MCF 10A (cell line): ENCODE results near the gene SNX11. TPM values are rescaled to one million over a fixed set of nuclear protein-coding genes. Genes with fewer than 3 reads are reported as not detected.
"Not testable (repeated sequence)": the region's sequence is repeated elsewhere in the genome, so short reads cannot be mapped to it uniquely, and the experiment has no call there.

Experiments
- BruUV-seq: library from RNA; stranded (reverse); fragments of 400-500 nt; replicated peaks from 2 replicates; lab custom pipeline; 2021; lab: Mats Ljungman, UMichigan
- CTCF ChIA-PET: fragments of 300-600 bp; sonication (Branson Sonifier 250); formaldehyde crosslinking; extraction: SDS; loops from one replicate; lab custom pipeline; 2021; ENCODE audit warnings: antibody characterized with exemption, inconsistent platforms; lab: Yijun Ruan, JAX
- POLR2A ChIA-PET: fragments of 300-600, 350-650 bp; sonication (Branson Sonifier 250); formaldehyde crosslinking; extraction: SDS; loops from one replicate; lab custom pipeline; 2020; ENCODE audit warnings: antibody characterized with exemption, inconsistent platforms; lab: Yijun Ruan, JAX
- DNase-seq: peaks from one replicate; pipeline ENCODE4 v3.0.0-alpha.2; 2018; ENCODE audit not compliant: unreplicated experiment
- H3K27ac Mint-ChIP-seq: one replicate; pipeline ENCODE4 v1.8.0; 2022; ENCODE audit warnings: mild to moderate bottlenecking, low read depth, mixed read lengths; ENCODE audit not compliant: unreplicated experiment
- H3K27me3 Mint-ChIP-seq: one replicate; pipeline ENCODE4 v1.8.0; 2022; ENCODE audit warnings: mixed read lengths; ENCODE audit not compliant: insufficient read depth, unreplicated experiment
- H3K36me3 Mint-ChIP-seq: one replicate; pipeline ENCODE4 v1.8.0; 2022; ENCODE audit warnings: mild to moderate bottlenecking, moderate library complexity, mixed read lengths; ENCODE audit not compliant: insufficient read depth, unreplicated experiment
- H3K4me1 Mint-ChIP-seq: one replicate; pipeline ENCODE4 v1.8.0; 2022; ENCODE audit warnings: mixed read lengths; ENCODE audit not compliant: insufficient read depth, unreplicated experiment
- H3K4me3 Mint-ChIP-seq: one replicate; pipeline ENCODE4 v1.8.0; 2022; ENCODE audit warnings: mild to moderate bottlenecking, moderate library complexity, mixed read lengths; ENCODE audit not compliant: unreplicated experiment
- H3K9me3 Mint-ChIP-seq: one replicate; pipeline ENCODE4 v1.8.0; 2022; ENCODE audit warnings: mixed read lengths; ENCODE audit not compliant: unreplicated experiment
- intact Hi-C: fragments of 100-400 bp; cut with micrococcal nuclease; formaldehyde crosslinking; loops from 2 replicates; pipeline ENCODE4 v1.14.1; 2022
- total RNA-seq: library from RNA; stranded (reverse); gene quantifications from 2 replicates; pipeline ENCODE4 v1.2.3, GENCODE V29; 2022
- TF ChIP-seq, protein P1 (sequence below): fragments of 200-600 bp; IDR thresholded peaks from one replicate; pipeline ENCODE4 v1.8.0; 2022; ENCODE audit warnings: antibody characterized with exemption, mild to moderate bottlenecking; ENCODE audit not compliant: unreplicated experiment

The SNX11 gene
- total RNA-seq, 1 experiment from 2014 or later: 24.2 TPM

DNA sequence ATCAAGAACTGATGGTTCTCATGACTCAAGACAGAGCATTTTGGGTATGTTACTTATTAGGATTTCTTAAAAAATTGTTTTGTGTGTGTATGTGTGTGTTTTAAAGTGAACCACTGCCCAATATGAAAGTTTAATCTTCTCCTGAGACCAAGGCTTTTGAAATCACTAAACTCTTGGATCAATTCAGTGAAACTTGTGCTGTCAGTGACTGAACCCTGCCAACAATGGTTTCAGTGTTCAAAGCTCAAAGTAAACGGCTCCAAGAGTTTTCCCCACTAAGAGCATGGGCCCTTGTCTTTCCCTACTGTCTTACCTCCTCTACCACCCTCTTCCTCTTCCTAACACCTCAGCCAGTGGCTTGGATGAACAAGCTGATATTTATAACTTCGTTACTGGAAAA is 37.4 kb upstream of the SNX11 start:
- intact Hi-C loops: no loop called here
- Mint-ChIP-seq H3K27ac (no peak overlapping the region), H3K4me3 (no peak overlapping the region), H3K9me3 (no peaks in the 10 kb centered on the region), H3K4me1 (peaks cover 19% of the 10 kb centered on the region), H3K27me3 (no peaks in the 10 kb centered on the region), H3K36me3 (peaks cover 90% of the 10 kb centered on the region)
- POLR2A ChIA-PET: interaction anchor here (8.2 to 9.8 kb wide), 2 partner anchors 19 to 44 kb away, joined by 72 to 353 read pairs; partner anchors contain the start of gene NFE2L1
- TF ChIP-seq, protein P1, sequence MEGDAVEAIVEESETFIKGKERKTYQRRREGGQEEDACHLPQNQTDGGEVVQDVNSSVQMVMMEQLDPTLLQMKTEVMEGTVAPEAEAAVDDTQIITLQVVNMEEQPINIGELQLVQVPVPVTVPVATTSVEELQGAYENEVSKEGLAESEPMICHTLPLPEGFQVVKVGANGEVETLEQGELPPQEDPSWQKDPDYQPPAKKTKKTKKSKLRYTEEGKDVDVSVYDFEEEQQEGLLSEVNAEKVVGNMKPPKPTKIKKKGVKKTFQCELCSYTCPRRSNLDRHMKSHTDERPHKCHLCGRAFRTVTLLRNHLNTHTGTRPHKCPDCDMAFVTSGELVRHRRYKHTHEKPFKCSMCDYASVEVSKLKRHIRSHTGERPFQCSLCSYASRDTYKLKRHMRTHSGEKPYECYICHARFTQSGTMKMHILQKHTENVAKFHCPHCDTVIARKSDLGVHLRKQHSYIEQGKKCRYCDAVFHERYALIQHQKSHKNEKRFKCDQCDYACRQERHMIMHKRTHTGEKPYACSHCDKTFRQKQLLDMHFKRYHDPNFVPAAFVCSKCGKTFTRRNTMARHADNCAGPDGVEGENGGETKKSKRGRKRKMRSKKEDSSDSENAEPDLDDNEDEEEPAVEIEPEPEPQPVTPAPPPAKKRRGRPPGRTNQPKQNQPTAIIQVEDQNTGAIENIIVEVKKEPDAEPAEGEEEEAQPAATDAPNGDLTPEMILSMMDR: no peak
- TSS peak; percentile 86 for BruUV-seq
- DNase-seq: no peak
- CTCF ChIA-PET: interaction anchor here (0.6 kb wide), 1 partner anchor 16 kb away, joined by 3 read pairs; no protein-coding TSS in a partner anchor

DNA sequence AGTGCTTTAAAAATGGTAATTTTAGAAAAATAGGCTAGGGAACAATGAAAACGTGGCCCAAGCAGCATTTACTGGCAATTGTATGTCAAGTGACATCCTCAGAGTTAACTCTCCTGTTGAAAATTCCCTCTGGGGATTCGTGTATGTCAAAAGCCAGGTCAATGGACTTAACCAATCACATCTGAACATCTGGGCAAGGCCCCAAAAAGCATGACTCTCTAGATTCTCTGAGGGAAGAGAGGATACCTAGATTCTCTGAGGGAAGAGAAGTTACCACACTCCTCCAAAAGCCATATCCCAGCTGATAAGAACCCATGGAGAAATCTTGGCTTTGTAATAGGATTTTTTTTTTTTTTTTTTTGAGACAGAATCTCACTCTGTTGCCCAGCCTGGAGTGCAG is 35.9 kb upstream of the SNX11 start:
- H3K36me3 Mint-ChIP-seq: peaks cover 86% of the 10 kb centered on the region
- TF ChIP-seq, protein P1: no peak
- POLR2A ChIA-PET: interaction anchor here (0.7 to 6.8 kb wide), 3 partner anchors 10 to 44 kb away, joined by 3 to 83 read pairs (median 74); partner anchors contain the start of gene NFE2L1

DNA sequence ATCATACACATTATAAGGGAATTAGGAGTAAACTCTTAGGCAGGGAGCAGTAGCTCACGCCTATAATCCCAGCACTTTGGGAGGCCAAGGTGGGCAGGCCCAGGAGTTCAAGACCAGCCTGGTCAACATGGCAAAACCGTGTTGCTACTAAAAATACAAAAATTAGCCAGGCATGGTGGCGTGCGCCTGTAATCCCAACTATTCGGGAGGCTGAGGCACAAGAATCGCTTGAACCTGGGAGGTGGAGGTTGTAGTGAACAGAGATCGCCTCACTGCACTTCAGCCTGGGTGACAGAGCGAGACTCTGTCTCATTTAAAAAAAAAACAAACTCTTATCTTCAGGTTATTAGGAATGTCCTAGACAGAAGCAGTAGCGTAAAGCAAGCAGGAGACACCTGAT is 34.8 kb upstream of the SNX11 start:
- POLR2A ChIA-PET: interaction anchor here (0.6 to 6.8 kb wide), 7 partner anchors 8 to 55 kb away, joined by 3 to 83 read pairs (median 8); partner anchors contain the start of gene NFE2L1
- CTCF ChIA-PET: interaction anchor here (1.2 to 16.0 kb wide), 5 partner anchors 8 to 62 kb away, joined by 3 to 202 read pairs (median 10); no protein-coding TSS in a partner anchor
- intact Hi-C loops, H3K27me3 Mint-ChIP-seq, H3K27ac Mint-ChIP-seq, DNase-seq, H3K4me3 Mint-ChIP-seq, H3K9me3 Mint-ChIP-seq, BruUV-seq: not testable (repeated sequence)
- Mint-ChIP-seq H3K4me1 (peaks cover 16% of the 10 kb centered on the region), H3K36me3 (peaks cover 86% of the 10 kb centered on the region)

More for the DNA sequence above, 35.9 kb upstream of the SNX11 start:
- no peak for DNase-seq
- BruUV-seq: no TSS peak
- Mint-ChIP-seq H3K27ac (no peak overlapping the region), H3K27me3 (no peaks in the 10 kb centered on the region), H3K4me3 (no peak overlapping the region), H3K4me1 (peaks cover 16% of the 10 kb centered on the region), H3K9me3 (no peaks in the 10 kb centered on the region)
- CTCF ChIA-PET: interaction anchor here (0.7 to 16.0 kb wide), 4 partner anchors 9 to 43 kb away, joined by 3 to 202 read pairs (median 13); partner anchors contain the start of gene SNX11
- intact Hi-C loops: no loop called here

DNA sequence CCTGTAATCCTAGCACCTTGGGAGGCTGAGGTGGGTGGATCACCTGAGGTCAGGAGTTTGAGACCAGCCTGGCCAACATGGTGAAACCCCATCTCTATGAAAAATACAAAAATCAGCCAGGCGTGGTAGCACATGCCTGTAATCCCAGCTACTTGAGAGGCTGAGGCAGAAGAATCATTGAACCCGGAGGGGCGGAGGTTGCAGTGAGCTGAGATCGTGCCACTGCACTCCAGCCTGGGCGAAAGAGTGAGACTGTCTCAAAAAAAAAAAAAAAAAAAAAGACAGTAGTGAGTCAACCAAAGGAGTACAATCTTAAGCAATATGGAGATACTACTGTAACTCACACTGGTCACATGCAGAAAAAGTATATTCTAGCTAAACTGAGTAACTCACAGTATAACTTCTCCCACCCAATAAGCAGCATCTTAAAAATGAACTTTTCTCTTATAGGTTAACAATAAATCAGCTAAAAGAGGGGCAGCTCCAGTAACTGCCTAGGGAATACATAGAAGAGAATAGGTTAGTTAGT is 33.9 kb upstream of the SNX11 start:
- Mint-ChIP-seq H3K4me1 (peaks cover 12% of the 10 kb centered on the region), H3K27ac (peak overlapping the region; percentile 41), H3K36me3 (peaks cover 82% of the 10 kb centered on the region)
- ChIA-PET CTCF (interaction anchor here (0.6 to 16.0 kb wide), 12 partner anchors 8 to 960 kb away, joined by 3 to 202 read pairs (median 5); partner anchors contain the start of gene NFE2L1), POLR2A (interaction anchor here (0.7 to 6.8 kb wide), 13 partner anchors 8 to 125 kb away, joined by 3 to 83 read pairs (median 4); partner anchors contain the start of gene NFE2L1)
- intact Hi-C loops: loop anchor here (1.0 kb wide), 2 partner anchors 25 to 47 kb away; partner anchors contain the start of gene NFE2L1
- H3K4me3 Mint-ChIP-seq, BruUV-seq, H3K9me3 Mint-ChIP-seq, DNase-seq, H3K27me3 Mint-ChIP-seq: not testable (repeated sequence)
